ENCODE results near the gene TM9SF1. TPM values are rescaled to one million over a fixed set of nuclear protein-coding genes. Genes with fewer than 3 reads are reported as not detected.
A peak's percentile ranks its signal among the peaks of the same experiment; 100 is the strongest.

The TM9SF1 gene
- total RNA-seq (2021) (46.9 and 55.5 TPM in 2 replicates), Bru-seq, nascent RNA (percentile 69 among the genes with signal in this experiment), BruChase-seq, experiment 1, labeled RNA remaining after a 2-hour chase (percentile 80 among the genes with signal in this experiment), BruChase-seq, experiment 2, labeled RNA remaining after a 6-hour chase (percentile 91 among the genes with signal in this experiment)
- long read RNA-seq, transcript TM9SF1-202 (5 exons, 2,055 nt) = minor isoform, 5 of 196 reads
- long read RNA-seq, transcript TM9SF1-201 (6 exons, 2,452 nt) = major isoform, 130 of 196 reads
- long read RNA-seq, partial matches to known transcripts = 27 of 196 reads
- long read RNA-seq, other reads (novel, unspliced or antisense) = 31 of 196 reads

DNA sequence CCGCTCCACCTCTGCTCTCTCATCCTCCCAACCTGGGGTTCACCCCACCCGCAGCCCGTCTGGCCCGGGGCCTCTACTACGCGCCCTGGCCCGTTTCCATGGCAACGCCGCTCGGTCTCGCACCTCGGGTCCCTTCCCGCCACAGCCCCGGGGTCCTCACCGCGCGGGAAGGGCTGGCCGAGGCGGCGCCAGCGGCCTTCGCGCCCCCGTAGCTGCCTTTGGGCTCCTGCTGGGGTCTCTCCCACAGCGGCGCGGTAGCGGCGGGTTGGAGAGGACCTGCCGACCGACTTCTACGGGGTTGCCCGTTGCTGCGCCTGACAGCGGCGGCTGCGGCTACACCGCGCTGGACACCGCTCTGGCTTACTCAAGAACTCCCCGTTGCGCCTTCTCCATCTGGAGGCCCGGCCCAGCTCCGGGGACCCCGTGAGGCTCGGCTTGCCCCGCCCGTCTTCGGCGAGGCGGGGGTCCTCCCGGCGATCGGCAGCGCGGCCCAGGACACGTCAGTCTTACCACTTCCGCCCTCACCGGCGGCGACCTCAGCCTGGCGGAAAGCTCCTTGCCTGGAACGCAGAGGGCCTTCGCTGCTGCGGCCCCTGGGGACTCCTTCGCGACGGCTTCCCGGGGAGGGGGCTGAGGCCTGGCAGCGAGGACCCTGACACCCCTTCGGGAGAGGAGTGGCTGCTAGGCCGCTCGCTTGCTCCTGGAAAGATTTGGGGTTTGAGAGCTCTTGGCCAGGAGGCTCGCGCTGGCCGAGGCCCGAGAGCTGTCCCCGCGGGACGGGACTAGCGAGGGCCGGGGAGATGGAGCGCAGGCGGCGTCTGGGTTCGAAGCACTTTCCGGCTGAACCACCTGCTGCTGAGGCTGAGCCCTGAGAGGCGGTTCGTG lies at the start of gene TM9SF1:
TSS of gene TM9SF1 (minus strand) at position 256 of the 885 bp plus-strand sequence. CDS start 422 bp downstream, outside the sequence.
- BruUV-seq (replicated peaks) = no TSS peak
- Histone ChIP-seq H3K27ac (ENCODE audit: low read depth, low read length, poor library complexity, severe bottlenecking) (peak within 1 kb of the TSS; percentile 97), H3K9me3 (ENCODE audit: low read depth, low read length, poor library complexity, severe bottlenecking) (no peaks in the 10 kb centered on the region), H3K36me3 (ENCODE audit: insufficient read depth, low read length, poor library complexity, severe bottlenecking) (peaks cover 13% of the 10 kb centered on the region), H3K4me1 (ENCODE audit: insufficient read depth, low read length, poor library complexity, severe bottlenecking) (peaks cover 11% of the 10 kb centered on the region), H3K27me3 (replicated peaks; ENCODE audit: insufficient read depth, low read depth, low read length, poor library complexity) (no peaks in the 10 kb centered on the region), H3K4me3 (ENCODE audit: low read depth, low read length, poor library complexity, severe bottlenecking) (peak within 1 kb of the TSS; percentile 81)
- CTCF ChIA-PET = interaction anchor here (0.6 kb wide), 1 partner anchor 20 kb away, joined by 3 read pairs; no protein-coding TSS in a partner anchor
- DNase-seq (ENCODE audit: low spot score) = peak; percentile 91
- intact Hi-C loops (cut with micrococcal nuclease; ENCODE audit: unreplicated experiment) = loop anchor here (2.0 kb wide), 1 partner anchor 35 kb away; no protein-coding TSS in a partner anchor
- TF ChIP-seq CTCF (conservative IDR thresholded peaks at IDR 0.05; ENCODE audit: low read depth, low read length) (no peak), EZH2 (IDR thresholded peaks at IDR 0.05; ENCODE audit: borderline replicate concordance, low read depth, low read length, poor library complexity, severe bottlenecking) (no peak)
- POLR2A ChIA-PET (ENCODE audit: low non-redundant PET) = interaction anchor here (0.6 to 1.3 kb wide), 3 partner anchors 18 to 54 kb away, joined by 3 to 4 read pairs (median 3); partner anchors contain the start of genes CHMP4A, EMC9 and TINF2

DNA sequence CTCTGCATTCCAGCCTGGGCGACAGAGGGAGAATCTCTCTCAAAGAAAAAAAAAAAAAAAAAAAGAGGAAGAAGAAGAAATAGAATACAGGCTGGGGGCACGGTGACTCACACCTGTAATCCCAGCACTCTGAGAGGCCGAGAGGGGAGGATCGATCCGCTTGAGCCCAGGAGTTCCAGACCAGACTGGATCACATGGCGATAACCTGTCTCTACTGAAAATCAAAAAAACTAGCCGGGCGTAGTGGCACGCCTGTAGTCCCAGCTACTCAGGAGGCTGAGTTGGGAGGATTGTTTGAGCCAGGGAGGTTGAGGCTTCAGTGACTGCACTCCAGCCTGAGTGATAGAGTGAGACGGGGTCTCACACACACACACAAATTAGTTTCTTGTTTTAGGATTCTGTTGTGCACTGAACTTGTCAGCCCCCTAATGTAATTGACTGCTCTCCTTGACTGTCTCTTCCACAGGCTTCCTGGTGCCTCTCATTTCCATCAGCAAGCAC lies 48.1 kb upstream of the TM9SF1 start:
- Histone ChIP-seq H3K4me1 (ENCODE audit: insufficient read depth, low read length, poor library complexity, severe bottlenecking) (peaks cover 10% of the 10 kb centered on the region), H3K9me3 (ENCODE audit: low read depth, low read length, poor library complexity, severe bottlenecking) (no peaks in the 10 kb centered on the region), H3K27ac (ENCODE audit: low read depth, low read length, poor library complexity, severe bottlenecking) (peak overlapping the region; percentile 95), H3K4me3 (ENCODE audit: low read depth, low read length, poor library complexity, severe bottlenecking) (peak overlapping the region; percentile 57), H3K36me3 (ENCODE audit: insufficient read depth, low read length, poor library complexity, severe bottlenecking) (peaks cover 25% of the 10 kb centered on the region), H3K27me3 (replicated peaks; ENCODE audit: insufficient read depth, low read depth, low read length, poor library complexity) (no peaks in the 10 kb centered on the region)
- intact Hi-C loops (cut with micrococcal nuclease; ENCODE audit: unreplicated experiment) = loop anchor here (1.0 to 2.0 kb wide), 3 partner anchors 27 to 187 kb away; partner anchors contain the start of gene RABGGTA
- TF ChIP-seq CTCF (conservative IDR thresholded peaks at IDR 0.05; ENCODE audit: low read depth, low read length) = no peak
- TF ChIP-seq EZH2 (IDR thresholded peaks at IDR 0.05; ENCODE audit: borderline replicate concordance, low read depth, low read length, poor library complexity, severe bottlenecking) = no peak
- no TSS peak for BruUV-seq (replicated peaks)
- POLR2A ChIA-PET (ENCODE audit: low non-redundant PET) = no interaction called here
- CTCF ChIA-PET = interaction anchor here (1.5 to 2.4 kb wide), 6 partner anchors 54 to 194 kb away, joined by 6 to 36 read pairs (median 12); partner anchors contain the start of genes CIDEB, DHRS1 and NOP9
- DNase-seq (ENCODE audit: low spot score) = no peak
